Fibroblast of villous mesenchyme (primary cell): Measurements from ENCODE around the gene PIEZO2. TPM values are rescaled to one million over a fixed set of nuclear protein-coding genes. Genes with fewer than 3 reads are reported as not detected.
A peak's percentile ranks its signal among the peaks of the same experiment; 100 is the strongest.

Experiments
- DNase-seq: peaks from one replicate; pipeline ENCODE4 v3.0.0-alpha.2; 2010; ENCODE audit warnings: low read depth
- H3K4me3 ChIP-seq: 2 replicates; pipeline ENCODE4 v1.5.1; 2011; ENCODE audit warnings: low read depth, mild to moderate bottlenecking, low read length
- CTCF ChIP-seq: IDR thresholded peaks from 2 replicates; pipeline ENCODE4 v1.5.1; 2012; ENCODE audit warnings: low read depth, mild to moderate bottlenecking, low read length; ENCODE audit not compliant: insufficient read depth
- total RNA-seq: library from RNA; depleted of rRNA; stranded (reverse); fragments of >200 nt; gene quantifications from 2 replicates; pipeline ENCODE4 v1.2.3, GENCODE V29; 2012

The PIEZO2 gene
- total RNA-seq, 1 donor, result 1.7 TPM

GRCh38 chr18:11162462-11162861 lies 13.1 kb upstream of the PIEZO2 start:
- no peak overlapping the region for H3K4me3 ChIP-seq
- TF ChIP-seq CTCF, result no peak
- no peak for DNase-seq

DNA sequence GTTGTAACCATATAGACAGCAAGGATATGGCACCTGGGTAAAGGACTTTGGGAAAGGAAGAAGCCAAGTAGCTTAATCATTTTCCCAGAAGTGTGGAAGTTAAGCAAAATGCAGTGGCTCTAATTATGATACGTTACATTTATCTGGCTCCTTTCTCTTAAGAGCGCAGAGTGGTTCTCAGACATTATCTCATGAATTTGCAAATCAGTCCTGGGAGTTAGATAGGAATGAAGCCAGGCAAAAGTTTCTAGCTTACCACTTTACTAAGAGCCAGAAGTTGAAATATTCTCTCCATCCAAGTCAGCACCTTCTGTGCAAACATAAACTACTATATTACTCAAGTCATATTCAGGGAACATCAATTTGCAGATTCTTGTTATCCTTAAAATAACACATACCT lies 10.9 kb upstream of the PIEZO2 start:
- no peak for TF ChIP-seq CTCF
- DNase-seq, result no peak

GRCh38 chr18:11159844-11160243 lies 10.5 kb upstream of the PIEZO2 start:
- no peak for DNase-seq
- no peak overlapping the region for H3K4me3 ChIP-seq
- TF ChIP-seq CTCF, result no peak

More for the DNA sequence above, 10.9 kb upstream of the PIEZO2 start:
- H3K4me3 ChIP-seq, result no peak overlapping the region

DNA sequence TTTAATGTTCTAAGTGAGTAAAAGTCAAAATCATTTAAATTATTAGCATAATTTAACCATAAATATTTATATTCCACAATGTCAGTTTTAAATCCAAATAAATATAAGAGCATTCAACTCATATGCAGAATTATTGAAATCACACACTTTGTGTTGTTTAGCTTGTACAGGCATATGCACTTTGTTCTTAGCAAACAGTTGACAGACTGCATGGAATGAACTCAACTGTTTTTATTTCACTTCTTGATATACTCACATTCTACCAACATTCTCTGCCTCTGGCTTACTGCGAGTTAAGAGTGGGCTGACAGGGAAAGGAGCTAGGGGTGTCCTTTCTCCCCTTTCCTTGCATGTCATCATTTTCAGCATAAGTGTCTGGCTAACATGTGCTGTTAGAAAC lies 7.6 kb upstream of the PIEZO2 start:
- TF ChIP-seq CTCF, result no peak
- no peak overlapping the region for H3K4me3 ChIP-seq
- DNase-seq, result no peak

- DNase-seq, result no peak
- no peak overlapping the region for H3K4me3 ChIP-seq
- TF ChIP-seq CTCF, result no peak
These were observed 5.8 kb upstream of the PIEZO2 start for GRCh38 chr18:11155034-11155759.

DNA sequence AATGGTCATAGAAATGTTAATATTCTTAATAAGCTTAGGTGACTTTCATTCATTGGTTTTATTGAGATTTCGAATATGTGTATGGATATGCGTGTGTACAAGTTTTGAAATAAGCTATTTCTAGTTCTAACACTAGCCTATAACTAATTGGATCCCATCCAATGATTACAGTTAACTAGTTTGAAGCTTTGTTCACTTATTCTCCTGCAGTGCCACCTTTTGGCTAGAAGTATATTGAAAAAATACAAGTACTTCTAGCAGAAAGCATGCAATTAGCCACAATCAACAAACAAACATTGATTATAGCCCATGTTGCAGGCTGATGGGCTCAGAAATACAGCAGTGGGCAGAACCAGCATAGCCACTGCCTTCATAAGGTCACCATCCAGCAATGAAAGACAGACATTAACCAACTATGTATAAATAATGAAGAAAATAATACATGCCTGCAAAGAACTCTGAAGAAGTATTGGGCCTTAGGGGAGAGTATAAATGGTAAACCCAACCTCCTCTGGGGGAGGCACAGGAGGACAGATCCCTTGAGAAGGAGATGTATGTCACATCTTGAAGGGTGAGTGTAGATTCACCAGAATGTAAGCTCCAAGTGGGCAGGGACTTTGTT lies 5.1 kb upstream of the PIEZO2 start:
- H3K4me3 ChIP-seq, result no peak overlapping the region
- TF ChIP-seq CTCF, result peak; percentile 59
- peak; percentile 73 for DNase-seq
